Smooth muscle cell (in vitro differentiated cells): ENCODE results near the gene PSMA6. TPM values are rescaled to one million over a fixed set of nuclear protein-coding genes. Genes with fewer than 3 reads are reported as not detected.
"Not testable (repeated sequence)": the region's sequence is repeated elsewhere in the genome, so short reads cannot be mapped to it uniquely, and the experiment has no call there.

Source experiments
- DNase-seq: peaks from one replicate; lab custom pipeline; 2025; ENCODE audit not compliant: unreplicated experiment; lab: John Stamatoyannopoulos, UW
- H2AFZ ChIP-seq: fragments of 200-600 bp; sonication (generic); 2 replicates; pipeline ENCODE4 v1.6.0; 2016; ENCODE audit warnings: antibody characterized with exemption, low read depth, mild to moderate bottlenecking
- H3F3A ChIP-seq: fragments of 200-600 bp; sonication (generic); 2 replicates; pipeline ENCODE4 v1.6.0; 2017; ENCODE audit warnings: antibody characterized with exemption, low read depth
- H3K27ac ChIP-seq: fragments of 200-600 bp; sonication (generic); 2 replicates; pipeline ENCODE4 v1.5.1; 2016; ENCODE audit warnings: low read depth, mild to moderate bottlenecking
- H3K27me3 ChIP-seq: fragments of 200-600 bp; sonication (generic); 2 replicates; pipeline ENCODE4 v1.6.1; 2016; ENCODE audit warnings: low read depth, mild to moderate bottlenecking
- H3K36me3 ChIP-seq: fragments of 200-600 bp; sonication (generic); 2 replicates; pipeline ENCODE4 v1.5.1; 2016; ENCODE audit warnings: low read depth
- H3K4me1 ChIP-seq: fragments of 200-600 bp; sonication (generic); 2 replicates; pipeline ENCODE4 v1.5.1; 2016; ENCODE audit warnings: low read depth
- H3K4me2 ChIP-seq: fragments of 200-600 bp; sonication (generic); 2 replicates; pipeline ENCODE4 v1.6.0; 2016; ENCODE audit warnings: mild to moderate bottlenecking
- H3K4me3 ChIP-seq: fragments of 200-600 bp; sonication (generic); 2 replicates; pipeline ENCODE4 v1.5.1; 2016; ENCODE audit warnings: mild to moderate bottlenecking
- H3K79me2 ChIP-seq: fragments of 200-600 bp; sonication (generic); 2 replicates; pipeline ENCODE4 v1.6.0; 2016; ENCODE audit warnings: low read depth, mild to moderate bottlenecking
- H3K9ac ChIP-seq: fragments of 200-600 bp; sonication (generic); 2 replicates; pipeline ENCODE4 v1.6.0; 2016; ENCODE audit warnings: low read depth
- H3K9me3 ChIP-seq: fragments of 200-600 bp; sonication (generic); replicated peaks from 2 replicates; pipeline ENCODE4 v1.5.1; 2016; ENCODE audit warnings: low read depth
- H4K20me1 ChIP-seq: fragments of 200-600 bp; sonication (generic); 2 replicates; pipeline ENCODE4 v1.6.0; 2016; ENCODE audit warnings: low read depth
- whole genome bisulfite sequencing: methylation state at CpG from one replicate; pipeline ENCODE4 v1.1.7; 2016; ENCODE audit warnings: low lambda C conversion rate; 5-methylcytosine and 5-hydroxymethylcytosine counted together
- polyA plus RNA-seq: library from polyadenylated mRNA; unstranded; fragments of >200 nt; fragmentation: Nextera tagmentation; extraction: Ambion mirVana; gene quantifications from 2 replicates; pipeline ENCODE4 v1.2.1, GENCODE V29; 2016
- total RNA-seq: library from RNA; depleted of rRNA; stranded (reverse); fragments of >200 nt; gene quantifications from 2 replicates; pipeline ENCODE4 v1.2.3, GENCODE V29; 2014
- TF ChIP-seq, protein P1 (sequence below): fragments of 200-600 bp; sonication (generic); IDR thresholded peaks from 2 replicates; pipeline ENCODE4 v1.5.1; 2017; ENCODE audit warnings: borderline replicate concordance, mild to moderate bottlenecking, antibody characterized with exemption; ENCODE audit not compliant: insufficient read depth, poor library complexity, severe bottlenecking

Gene PSMA6
- total and polyA plus RNA-seq, 2 experiments from 2014 or later = 251 to 315 TPM

DNA sequence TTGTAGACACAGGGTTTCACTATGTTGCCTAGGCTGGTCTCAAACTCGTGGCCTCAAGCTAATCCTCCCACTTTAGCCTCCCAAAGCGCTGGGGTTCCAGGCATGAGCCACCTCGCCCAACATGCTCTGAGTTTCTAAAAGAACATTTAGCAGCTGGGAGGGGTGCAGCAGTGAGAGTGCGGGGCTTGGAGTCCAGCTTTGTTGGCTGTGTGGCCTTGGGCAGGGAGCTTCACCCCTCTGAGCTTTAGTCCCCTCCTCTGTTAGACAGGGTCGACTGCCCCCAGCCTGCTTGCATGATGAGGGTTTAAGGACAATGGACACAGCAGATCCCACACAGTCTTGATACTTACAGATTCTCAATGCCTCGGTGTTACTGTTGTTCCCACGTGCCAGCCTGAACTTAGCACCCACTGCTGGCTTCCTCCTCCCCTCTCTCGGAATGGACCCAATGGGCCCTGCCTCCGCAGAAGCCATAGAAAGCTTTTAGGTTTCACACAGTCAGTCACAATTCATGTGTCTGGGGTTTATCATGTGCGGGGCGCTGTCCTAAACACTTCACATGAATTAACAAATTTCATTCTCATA, 54.6 kb downstream of the PSMA6 start:
- 92% methylated on average over 11 of the region's 11 CpGs for WGBS
- peaks cover 6% of the 10 kb centered on the region for H3K4me1 ChIP-seq

GRCh38 chr14:35347323-35348043, 55.3 kb downstream of the PSMA6 start:
- no peak for DNase-seq
- Histone ChIP-seq H3K36me3 (no peaks in the 10 kb centered on the region), H3K9ac (no peak overlapping the region)

More for the DNA sequence above, 54.6 kb downstream of the PSMA6 start:
- no peak overlapping the region for H2AFZ ChIP-seq
- no peak overlapping the region for H3K27ac ChIP-seq
- H3K4me3 ChIP-seq = no peak overlapping the region
- H3K27me3 ChIP-seq = no peaks in the 10 kb centered on the region
- H3K36me3 ChIP-seq = no peaks in the 10 kb centered on the region
- no peaks in the 10 kb centered on the region for H4K20me1 ChIP-seq
- no peak for DNase-seq
- no peaks in the 10 kb centered on the region for H3K9me3 ChIP-seq
- H3F3A ChIP-seq = no peaks in the 10 kb centered on the region
- no peak overlapping the region for H3K4me2 ChIP-seq
- TF ChIP-seq, protein P1, sequence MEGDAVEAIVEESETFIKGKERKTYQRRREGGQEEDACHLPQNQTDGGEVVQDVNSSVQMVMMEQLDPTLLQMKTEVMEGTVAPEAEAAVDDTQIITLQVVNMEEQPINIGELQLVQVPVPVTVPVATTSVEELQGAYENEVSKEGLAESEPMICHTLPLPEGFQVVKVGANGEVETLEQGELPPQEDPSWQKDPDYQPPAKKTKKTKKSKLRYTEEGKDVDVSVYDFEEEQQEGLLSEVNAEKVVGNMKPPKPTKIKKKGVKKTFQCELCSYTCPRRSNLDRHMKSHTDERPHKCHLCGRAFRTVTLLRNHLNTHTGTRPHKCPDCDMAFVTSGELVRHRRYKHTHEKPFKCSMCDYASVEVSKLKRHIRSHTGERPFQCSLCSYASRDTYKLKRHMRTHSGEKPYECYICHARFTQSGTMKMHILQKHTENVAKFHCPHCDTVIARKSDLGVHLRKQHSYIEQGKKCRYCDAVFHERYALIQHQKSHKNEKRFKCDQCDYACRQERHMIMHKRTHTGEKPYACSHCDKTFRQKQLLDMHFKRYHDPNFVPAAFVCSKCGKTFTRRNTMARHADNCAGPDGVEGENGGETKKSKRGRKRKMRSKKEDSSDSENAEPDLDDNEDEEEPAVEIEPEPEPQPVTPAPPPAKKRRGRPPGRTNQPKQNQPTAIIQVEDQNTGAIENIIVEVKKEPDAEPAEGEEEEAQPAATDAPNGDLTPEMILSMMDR = no peak
- H3K79me2 ChIP-seq = no peaks in the 10 kb centered on the region
- no peak overlapping the region for H3K9ac ChIP-seq

GRCh38 chr14:35348044-35348380, 55.8 kb downstream of the PSMA6 start:
- H3K27ac ChIP-seq, H3K9me3 ChIP-seq, H3F3A ChIP-seq, H3K4me1 ChIP-seq, H3K27me3 ChIP-seq, H3K9ac ChIP-seq, H3K79me2 ChIP-seq, H3K4me2 ChIP-seq, H3K36me3 ChIP-seq, H2AFZ ChIP-seq, DNase-seq, H3K4me3 ChIP-seq, H4K20me1 ChIP-seq: not testable (repeated sequence)
- WGBS = 27% methylated on average over 6 of the region's 6 CpGs

More at GRCh38 chr14:35347323-35348043, 55.3 kb downstream of the PSMA6 start:
- H2AFZ ChIP-seq = no peak overlapping the region
- H3K4me2 ChIP-seq = no peak overlapping the region
- no peaks in the 10 kb centered on the region for H3K9me3 ChIP-seq
- H3K79me2 ChIP-seq = no peaks in the 10 kb centered on the region
- H4K20me1 ChIP-seq = no peaks in the 10 kb centered on the region
- H3K4me1 ChIP-seq = no peaks in the 10 kb centered on the region
- H3K27ac ChIP-seq = no peak overlapping the region
- no peak overlapping the region for H3K4me3 ChIP-seq
- 65% methylated on average over 13 of the region's 13 CpGs for WGBS
- TF ChIP-seq, protein P1 = no peak
- no peaks in the 10 kb centered on the region for H3F3A ChIP-seq
- no peaks in the 10 kb centered on the region for H3K27me3 ChIP-seq

- TF ChIP-seq, protein P1 = no peak
- no peak for DNase-seq
- Histone ChIP-seq H3K4me1 (no peaks in the 10 kb centered on the region), H3K79me2 (no peaks in the 10 kb centered on the region), H3K4me2 (no peak overlapping the region), H3K27ac (no peak overlapping the region), H3K9ac (no peak overlapping the region), H3K36me3 (no peaks in the 10 kb centered on the region), H3K4me3 (no peak overlapping the region), H3K27me3 (no peaks in the 10 kb centered on the region), H2AFZ (no peak overlapping the region), H3F3A (no peaks in the 10 kb centered on the region), H3K9me3 (no peaks in the 10 kb centered on the region), H4K20me1 (no peaks in the 10 kb centered on the region)
- WGBS = 81% methylated on average over 12 of the region's 12 CpGs
Measured at GRCh38 chr14:35349496-35350365, 57.5 kb downstream of the PSMA6 start.
